ENCODE data around the gene ZMYND8.
"Not testable (repeated sequence)": the region's sequence is repeated elsewhere in the genome, so short reads cannot be mapped to it uniquely, and the experiment has no call there.

The ZMYND8 gene

GRCh38 chr20:47202733-47203667 is 153.5 kb downstream of the ZMYND8 start:
- no peak for DNase-seq (ENCODE audit: low spot score)

GRCh38 chr20:47201074-47201730 is 155.3 kb downstream of the ZMYND8 start:
- no peak for DNase-seq (ENCODE audit: low spot score)

- DNase-seq (ENCODE audit: low spot score) = no peak
Measured at GRCh38 chr20:47198996-47199552, 157.4 kb downstream of the ZMYND8 start.

GRCh38 chr20:47198254-47198671 is 158.2 kb downstream of the ZMYND8 start:
- DNase-seq (ENCODE audit: low spot score) = no peak

GRCh38 chr20:47196091-47197081 is 160.1 kb downstream of the ZMYND8 start:
- peak; percentile 72 for DNase-seq (ENCODE audit: low spot score)

- DNase-seq (ENCODE audit: low spot score) = no peak
Measured at GRCh38 chr20:47195573-47195972, 160.9 kb downstream of the ZMYND8 start.

GRCh38 chr20:47191956-47192355 is 164.5 kb downstream of the ZMYND8 start:
- DNase-seq (ENCODE audit: low spot score) = no peak

- peak; percentile 49 for DNase-seq (ENCODE audit: low spot score)
Measured at GRCh38 chr20:47191074-47191673, 165.3 kb downstream of the ZMYND8 start.

GRCh38 chr20:47189060-47189459 is 167.4 kb downstream of the ZMYND8 start:
- DNase-seq (ENCODE audit: low spot score) = no peak

- no peak for DNase-seq (ENCODE audit: low spot score)
Measured at GRCh38 chr20:47188540-47188939, 168.0 kb downstream of the ZMYND8 start.

- DNase-seq (ENCODE audit: low spot score) = no peak
Measured at GRCh38 chr20:47187450-47188195, 168.9 kb downstream of the ZMYND8 start.

- no peak for DNase-seq (ENCODE audit: low spot score)
Measured at GRCh38 chr20:47183367-47183766, 173.1 kb downstream of the ZMYND8 start.

GRCh38 chr20:47181056-47181862 is 175.2 kb downstream of the ZMYND8 start:
- peak; percentile 94 for DNase-seq (ENCODE audit: low spot score)

- DNase-seq (ENCODE audit: low spot score) = no peak
Measured at GRCh38 chr20:47179267-47179666, 177.2 kb downstream of the ZMYND8 start.

- no peak for DNase-seq (ENCODE audit: low spot score)
Measured at GRCh38 chr20:47178851-47179250, 177.6 kb downstream of the ZMYND8 start.

- DNase-seq (ENCODE audit: low spot score) = no peak
Measured at GRCh38 chr20:47178277-47178676, 178.2 kb downstream of the ZMYND8 start.

- DNase-seq (ENCODE audit: low spot score) = not testable (repeated sequence)
Measured at GRCh38 chr20:47176217-47176616, 180.3 kb downstream of the ZMYND8 start.

- no peak for DNase-seq (ENCODE audit: low spot score)
Measured at GRCh38 chr20:47175493-47175892, 181.0 kb downstream of the ZMYND8 start.

GRCh38 chr20:47174456-47175243 is 181.8 kb downstream of the ZMYND8 start:
- no peak for DNase-seq (ENCODE audit: low spot score)
